ENCODE measurements around the gene GPC5. TPM values are rescaled to one million over a fixed set of nuclear protein-coding genes. Genes with fewer than 3 reads are reported as not detected.

The GPC5 gene
- total RNA-seq, 2 donors from 2014 or later: 0.22 to 0.51 TPM

DNA sequence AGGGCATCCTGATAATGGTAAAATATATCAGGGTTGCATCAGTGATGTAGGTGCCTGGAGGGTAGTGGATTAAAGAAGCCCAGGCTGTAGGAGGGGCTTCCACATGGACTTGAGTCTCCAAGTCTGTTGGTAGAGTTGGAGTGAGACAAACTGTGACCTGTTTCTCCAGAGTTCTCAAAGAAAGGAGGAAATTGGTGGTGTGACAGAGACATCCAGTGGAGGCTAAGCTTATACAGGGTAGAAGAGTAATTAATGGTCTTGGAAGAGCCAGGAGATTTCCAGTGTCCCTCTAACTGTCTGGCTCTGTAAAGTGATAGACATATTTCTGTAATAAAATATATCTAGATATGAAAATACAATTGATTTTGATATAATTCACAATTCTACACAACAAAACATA lies 61.1 kb downstream of the GPC5 start:
- no peaks in the 10 kb centered on the region for H3K27me3 Mint-ChIP-seq (ENCODE audit: insufficient read depth)
- H3K36me3 ChIP-seq (ENCODE audit: control insufficient read depth, insufficient read depth, low read length): no peaks in the 10 kb centered on the region
- no peaks in the 10 kb centered on the region for H3K4me1 Mint-ChIP-seq
- H3K4me3 Mint-ChIP-seq: no peak overlapping the region
- H3K27ac Mint-ChIP-seq: no peak overlapping the region
- H3K27me3 ChIP-seq (ENCODE audit: control insufficient read depth, insufficient read depth, low read length, poor library complexity, severe bottlenecking): no peaks in the 10 kb centered on the region
- no peak for DNase-seq
- H3K27ac ChIP-seq (ENCODE audit: low read depth, low read length): no peak overlapping the region
- no peaks in the 10 kb centered on the region for H3K9me3 Mint-ChIP-seq
- no peaks in the 10 kb centered on the region for H3K9me3 ChIP-seq (ENCODE audit: control insufficient read depth, low read length)
- no peaks in the 10 kb centered on the region for H3K36me3 Mint-ChIP-seq (ENCODE audit: low read depth)
- no peaks in the 10 kb centered on the region for H3K4me1 ChIP-seq (ENCODE audit: control insufficient read depth, insufficient read depth, low read length)
- no peak overlapping the region for H3K9ac ChIP-seq (ENCODE audit: extremely low read depth, low read length, poor library complexity, severe bottlenecking)
- TF ChIP-seq, protein P1, sequence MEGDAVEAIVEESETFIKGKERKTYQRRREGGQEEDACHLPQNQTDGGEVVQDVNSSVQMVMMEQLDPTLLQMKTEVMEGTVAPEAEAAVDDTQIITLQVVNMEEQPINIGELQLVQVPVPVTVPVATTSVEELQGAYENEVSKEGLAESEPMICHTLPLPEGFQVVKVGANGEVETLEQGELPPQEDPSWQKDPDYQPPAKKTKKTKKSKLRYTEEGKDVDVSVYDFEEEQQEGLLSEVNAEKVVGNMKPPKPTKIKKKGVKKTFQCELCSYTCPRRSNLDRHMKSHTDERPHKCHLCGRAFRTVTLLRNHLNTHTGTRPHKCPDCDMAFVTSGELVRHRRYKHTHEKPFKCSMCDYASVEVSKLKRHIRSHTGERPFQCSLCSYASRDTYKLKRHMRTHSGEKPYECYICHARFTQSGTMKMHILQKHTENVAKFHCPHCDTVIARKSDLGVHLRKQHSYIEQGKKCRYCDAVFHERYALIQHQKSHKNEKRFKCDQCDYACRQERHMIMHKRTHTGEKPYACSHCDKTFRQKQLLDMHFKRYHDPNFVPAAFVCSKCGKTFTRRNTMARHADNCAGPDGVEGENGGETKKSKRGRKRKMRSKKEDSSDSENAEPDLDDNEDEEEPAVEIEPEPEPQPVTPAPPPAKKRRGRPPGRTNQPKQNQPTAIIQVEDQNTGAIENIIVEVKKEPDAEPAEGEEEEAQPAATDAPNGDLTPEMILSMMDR (conservative IDR thresholded peaks at IDR 0.05): no peak
- no peak overlapping the region for H3K4me3 ChIP-seq (ENCODE audit: low read length)

GRCh38 chr13:91464336-91464735 lies 65.9 kb downstream of the GPC5 start:
- Histone ChIP-seq H3K27me3 (ENCODE audit: control insufficient read depth, insufficient read depth, low read length, poor library complexity, severe bottlenecking) (no peaks in the 10 kb centered on the region), H3K9me3 (ENCODE audit: control insufficient read depth, low read length) (no peaks in the 10 kb centered on the region), H3K9ac (ENCODE audit: extremely low read depth, low read length, poor library complexity, severe bottlenecking) (no peak overlapping the region), H3K4me3 (ENCODE audit: low read length) (no peak overlapping the region), H3K4me1 (ENCODE audit: control insufficient read depth, insufficient read depth, low read length) (no peaks in the 10 kb centered on the region), H3K27ac (ENCODE audit: low read depth, low read length) (no peak overlapping the region), H3K36me3 (ENCODE audit: control insufficient read depth, insufficient read depth, low read length) (no peaks in the 10 kb centered on the region)
- Mint-ChIP-seq H3K27ac (no peak overlapping the region), H3K9me3 (no peaks in the 10 kb centered on the region), H3K4me1 (no peaks in the 10 kb centered on the region), H3K36me3 (ENCODE audit: low read depth) (no peaks in the 10 kb centered on the region), H3K4me3 (no peak overlapping the region), H3K27me3 (ENCODE audit: insufficient read depth) (no peaks in the 10 kb centered on the region)
- 84 to 90% methylated on average over 2 to 5 of the region's 5 CpGs for WGBS, 2 experiments (ENCODE audit: insufficient coverage in 1 of 2, insufficient read length in 1 of 2)
- no peak for DNase-seq
- TF ChIP-seq, protein P1 (conservative IDR thresholded peaks at IDR 0.05): no peak

- no peaks in the 10 kb centered on the region for H3K9me3 Mint-ChIP-seq
- H3K27me3 Mint-ChIP-seq (ENCODE audit: insufficient read depth): no peaks in the 10 kb centered on the region
- no peak overlapping the region for H3K27ac Mint-ChIP-seq
Observed at GRCh38 chr13:91467236-91467635, 68.8 kb downstream of the GPC5 start.

More at GRCh38 chr13:91467236-91467635, 68.8 kb downstream of the GPC5 start:
- no peaks in the 10 kb centered on the region for H3K36me3 Mint-ChIP-seq (ENCODE audit: low read depth)
- Histone ChIP-seq H3K4me3 (ENCODE audit: low read length) (no peak overlapping the region), H3K4me1 (ENCODE audit: control insufficient read depth, insufficient read depth, low read length) (no peaks in the 10 kb centered on the region), H3K9ac (ENCODE audit: extremely low read depth, low read length, poor library complexity, severe bottlenecking) (no peak overlapping the region), H3K27ac (ENCODE audit: low read depth, low read length) (no peak overlapping the region), H3K27me3 (ENCODE audit: control insufficient read depth, insufficient read depth, low read length, poor library complexity, severe bottlenecking) (no peaks in the 10 kb centered on the region), H3K9me3 (ENCODE audit: control insufficient read depth, low read length) (no peaks in the 10 kb centered on the region), H3K36me3 (ENCODE audit: control insufficient read depth, insufficient read depth, low read length) (no peaks in the 10 kb centered on the region)
- 84 to 92% methylated on average over 1 to 3 of the region's 3 CpGs for WGBS, 2 experiments (ENCODE audit: insufficient coverage in 1 of 2, insufficient read length in 1 of 2)
- no peaks in the 10 kb centered on the region for H3K4me1 Mint-ChIP-seq
- DNase-seq: no peak
- TF ChIP-seq, protein P1 (conservative IDR thresholded peaks at IDR 0.05): no peak
- no peak overlapping the region for H3K4me3 Mint-ChIP-seq
